ENCODE results near the gene C4orf33.

Gene C4orf33

DNA sequence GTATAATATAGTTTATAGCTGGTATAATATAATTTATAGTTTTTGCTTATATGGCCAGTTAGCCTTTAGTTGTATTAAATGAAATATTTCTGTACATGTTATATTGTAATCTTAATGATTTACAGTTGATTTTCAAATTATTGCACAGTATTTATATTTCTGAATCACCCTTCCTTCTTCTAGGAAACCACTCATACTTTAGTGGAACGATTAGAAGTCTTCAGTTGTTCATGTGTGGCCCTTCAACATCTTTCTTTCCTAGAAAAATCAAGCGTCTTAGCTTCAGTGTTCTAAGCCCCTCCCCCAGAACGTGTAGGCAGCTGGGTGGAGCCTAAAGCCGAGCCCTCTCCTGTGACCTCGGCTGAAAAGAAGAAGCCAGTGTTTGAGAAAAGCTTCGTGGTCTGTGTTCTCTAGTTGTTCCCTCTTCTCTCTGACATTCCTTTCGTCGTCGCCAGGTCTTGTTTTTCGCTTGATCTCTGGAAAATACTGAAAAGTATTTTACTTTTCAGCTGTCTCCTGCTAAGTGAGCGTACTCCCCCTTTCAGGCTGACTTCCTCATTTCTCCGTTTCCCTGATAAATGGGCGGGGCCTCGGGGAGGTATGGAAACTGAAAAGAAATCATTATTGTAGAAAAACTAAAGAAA lies at the start of gene C4orf33 (continued):
- TF ChIP-seq MZF1 (tag by site-specific recombination; IDR thresholded peaks at IDR 0.05; ENCODE audit: borderline replicate concordance) = no peak
- no peak for TF ChIP-seq ZNF549 (tag by site-specific recombination; IDR thresholded peaks at IDR 0.05)
- no peak for TF ChIP-seq ZNF707 (tag by site-specific recombination; IDR thresholded peaks at IDR 0.05)
- no peak for TF ChIP-seq ZNF677 (tag by site-specific recombination; IDR thresholded peaks at IDR 0.05)
- no peak for TF ChIP-seq ZNF184 (tag by site-specific recombination; IDR thresholded peaks at IDR 0.05)
- TF ChIP-seq, protein P1, sequence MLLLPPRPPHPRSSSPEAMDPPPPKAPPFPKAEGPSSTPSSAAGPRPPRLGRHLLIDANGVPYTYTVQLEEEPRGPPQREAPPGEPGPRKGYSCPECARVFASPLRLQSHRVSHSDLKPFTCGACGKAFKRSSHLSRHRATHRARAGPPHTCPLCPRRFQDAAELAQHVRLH (tag by site-specific recombination; IDR thresholded peaks at IDR 0.05) = no peak
- TF ChIP-seq ZNF274 (IDR thresholded peaks at IDR 0.05; ENCODE audit: low read length) = no peak
- TF ChIP-seq ZNF274 (tag by site-specific recombination; IDR thresholded peaks at IDR 0.05; ENCODE audit: borderline replicate concordance) = no peak
- no peak for TF ChIP-seq ZNF626 (tag by site-specific recombination; IDR thresholded peaks at IDR 0.05)
- TF ChIP-seq ZNF366 (tag by site-specific recombination; conservative IDR thresholded peaks at IDR 0.05) = peak; percentile 87
- no peak for TF ChIP-seq ZNF473 (tag by site-specific recombination; IDR thresholded peaks at IDR 0.05)
- TF ChIP-seq ZNF19 (tag by site-specific recombination; IDR thresholded peaks at IDR 0.05; ENCODE audit: low read depth) = no peak
- TF ChIP-seq PRDM1 (tag by site-specific recombination; IDR thresholded peaks at IDR 0.05) = peak; percentile 95
- TF ChIP-seq, protein P2, sequence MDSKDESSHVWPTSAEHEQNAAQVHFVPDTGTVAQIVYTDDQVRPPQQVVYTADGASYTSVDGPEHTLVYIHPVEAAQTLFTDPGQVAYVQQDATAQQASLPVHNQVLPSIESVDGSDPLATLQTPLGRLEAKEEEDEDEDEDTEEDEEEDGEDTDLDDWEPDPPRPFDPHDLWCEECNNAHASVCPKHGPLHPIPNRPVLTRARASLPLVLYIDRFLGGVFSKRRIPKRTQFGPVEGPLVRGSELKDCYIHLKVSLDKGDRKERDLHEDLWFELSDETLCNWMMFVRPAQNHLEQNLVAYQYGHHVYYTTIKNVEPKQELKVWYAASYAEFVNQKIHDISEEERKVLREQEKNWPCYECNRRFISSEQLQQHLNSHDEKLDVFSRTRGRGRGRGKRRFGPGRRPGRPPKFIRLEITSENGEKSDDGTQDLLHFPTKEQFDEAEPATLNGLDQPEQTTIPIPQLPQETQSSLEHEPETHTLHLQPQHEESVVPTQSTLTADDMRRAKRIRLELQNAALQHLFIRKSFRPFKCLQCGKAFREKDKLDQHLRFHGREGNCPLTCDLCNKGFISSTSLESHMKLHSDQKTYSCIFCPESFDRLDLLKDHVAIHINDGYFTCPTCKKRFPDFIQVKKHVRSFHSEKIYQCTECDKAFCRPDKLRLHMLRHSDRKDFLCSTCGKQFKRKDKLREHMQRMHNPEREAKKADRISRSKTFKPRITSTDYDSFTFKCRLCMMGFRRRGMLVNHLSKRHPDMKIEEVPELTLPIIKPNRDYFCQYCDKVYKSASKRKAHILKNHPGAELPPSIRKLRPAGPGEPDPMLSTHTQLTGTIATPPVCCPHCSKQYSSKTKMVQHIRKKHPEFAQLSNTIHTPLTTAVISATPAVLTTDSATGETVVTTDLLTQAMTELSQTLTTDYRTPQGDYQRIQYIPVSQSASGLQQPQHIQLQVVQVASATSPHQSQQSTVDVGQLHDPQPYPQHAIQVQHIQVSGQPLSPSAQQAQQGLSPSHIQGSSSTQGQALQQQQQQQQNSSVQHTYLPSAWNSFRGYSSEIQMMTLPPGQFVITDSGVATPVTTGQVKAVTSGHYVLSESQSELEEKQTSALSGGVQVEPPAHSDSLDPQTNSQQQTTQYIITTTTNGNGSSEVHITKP (tag by site-specific recombination; IDR thresholded peaks at IDR 0.05) = peak; percentile 77
- TF ChIP-seq, protein P3, sequence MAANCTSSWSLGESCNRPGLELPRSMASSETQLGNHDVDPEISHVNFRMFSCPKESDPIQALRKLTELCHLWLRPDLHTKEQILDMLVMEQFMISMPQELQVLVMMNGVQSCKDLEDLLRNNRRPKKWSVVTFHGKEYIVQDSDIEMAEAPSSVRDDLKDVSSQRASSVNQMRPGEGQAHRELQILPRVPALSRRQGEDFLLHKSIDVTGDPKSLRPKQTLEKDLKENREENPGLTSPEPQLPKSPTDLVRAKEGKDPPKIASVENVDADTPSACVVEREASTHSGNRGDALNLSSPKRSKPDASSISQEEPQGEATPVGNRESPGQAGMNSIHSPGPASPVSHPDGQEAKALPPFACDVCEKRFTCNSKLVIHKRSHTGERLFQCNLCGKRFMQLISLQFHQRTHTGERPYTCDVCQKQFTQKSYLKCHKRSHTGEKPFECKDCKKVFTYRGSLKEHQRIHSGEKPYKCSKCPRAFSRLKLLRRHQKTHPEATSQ (tag by site-specific recombination; IDR thresholded peaks at IDR 0.05) = no peak
- no peak for TF ChIP-seq ZNF16 (tag by site-specific recombination; IDR thresholded peaks at IDR 0.05; ENCODE audit: low read depth)
- TF ChIP-seq ZFP41 (tag by site-specific recombination; IDR thresholded peaks at IDR 0.05; ENCODE audit: borderline replicate concordance) = no peak
- no peak for TF ChIP-seq ZNF843 (tag by site-specific recombination; IDR thresholded peaks at IDR 0.05)
- no peak for TF ChIP-seq ZNF433 (tag by site-specific recombination; IDR thresholded peaks at IDR 0.05; ENCODE audit: low read depth)
- no peak for TF ChIP-seq ZNF404 (tag by site-specific recombination; IDR thresholded peaks at IDR 0.05)
- peak; percentile 17; the same call in 1 of the 2 replicates for TF ChIP-seq SP2 (tag by site-specific recombination; IDR thresholded peaks at IDR 0.05)
- TF ChIP-seq ZNF777 (tag by site-specific recombination; IDR thresholded peaks at IDR 0.05; ENCODE audit: borderline replicate concordance) = no peak
- no peak for TF ChIP-seq TCF7L2 (IDR thresholded peaks at IDR 0.05; ENCODE audit: borderline replicate concordance, low read depth, low read length)
- TF ChIP-seq IKZF3 (tag by site-specific recombination; IDR thresholded peaks at IDR 0.05) = peak; percentile 59
- TF ChIP-seq ZNF133 (tag by site-specific recombination; IDR thresholded peaks at IDR 0.05) = no peak
- TF ChIP-seq ZNF169 (tag by site-specific recombination; IDR thresholded peaks at IDR 0.05) = no peak
- no peak for TF ChIP-seq GLIS2 (tag by site-specific recombination; IDR thresholded peaks at IDR 0.05)
- no peak for TF ChIP-seq ZNF670 (tag by site-specific recombination; IDR thresholded peaks at IDR 0.05; ENCODE audit: low read depth)
- peak; percentile 65 for TF ChIP-seq SP3 (tag by site-specific recombination; IDR thresholded peaks at IDR 0.05)
- no peak for TF ChIP-seq ZNF324 (tag by site-specific recombination; IDR thresholded peaks at IDR 0.05)
- TF ChIP-seq, protein P4, sequence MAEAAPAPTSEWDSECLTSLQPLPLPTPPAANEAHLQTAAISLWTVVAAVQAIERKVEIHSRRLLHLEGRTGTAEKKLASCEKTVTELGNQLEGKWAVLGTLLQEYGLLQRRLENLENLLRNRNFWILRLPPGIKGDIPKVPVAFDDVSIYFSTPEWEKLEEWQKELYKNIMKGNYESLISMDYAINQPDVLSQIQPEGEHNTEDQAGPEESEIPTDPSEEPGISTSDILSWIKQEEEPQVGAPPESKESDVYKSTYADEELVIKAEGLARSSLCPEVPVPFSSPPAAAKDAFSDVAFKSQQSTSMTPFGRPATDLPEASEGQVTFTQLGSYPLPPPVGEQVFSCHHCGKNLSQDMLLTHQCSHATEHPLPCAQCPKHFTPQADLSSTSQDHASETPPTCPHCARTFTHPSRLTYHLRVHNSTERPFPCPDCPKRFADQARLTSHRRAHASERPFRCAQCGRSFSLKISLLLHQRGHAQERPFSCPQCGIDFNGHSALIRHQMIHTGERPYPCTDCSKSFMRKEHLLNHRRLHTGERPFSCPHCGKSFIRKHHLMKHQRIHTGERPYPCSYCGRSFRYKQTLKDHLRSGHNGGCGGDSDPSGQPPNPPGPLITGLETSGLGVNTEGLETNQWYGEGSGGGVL (tag by site-specific recombination; IDR thresholded peaks at IDR 0.05) = no peak
- TF ChIP-seq ZNF335 (tag by site-specific recombination; conservative IDR thresholded peaks at IDR 0.05) = peak; percentile 60
- TF ChIP-seq OVOL3 (tag by site-specific recombination; IDR thresholded peaks at IDR 0.05) = no peak
- TF ChIP-seq ZNF792 (tag by site-specific recombination; IDR thresholded peaks at IDR 0.05) = no peak
- no peak for TF ChIP-seq ZNF146 (tag by site-specific recombination; IDR thresholded peaks at IDR 0.05)
- 0 out of 2 replicates have a peak, but pooled peaks have one; percentile 27 for TF ChIP-seq ZBTB8A (tag by site-specific recombination; IDR thresholded peaks at IDR 0.05)
- no peak for TF ChIP-seq ZNF223 (tag by site-specific recombination; IDR thresholded peaks at IDR 0.05)
